Measurements from ENCODE around the gene TBC1D32.
"Not testable (repeated sequence)": the region's sequence is repeated elsewhere in the genome, so short reads cannot be mapped to it uniquely, and the experiment has no call there.

TBC1D32 gene, protein sequence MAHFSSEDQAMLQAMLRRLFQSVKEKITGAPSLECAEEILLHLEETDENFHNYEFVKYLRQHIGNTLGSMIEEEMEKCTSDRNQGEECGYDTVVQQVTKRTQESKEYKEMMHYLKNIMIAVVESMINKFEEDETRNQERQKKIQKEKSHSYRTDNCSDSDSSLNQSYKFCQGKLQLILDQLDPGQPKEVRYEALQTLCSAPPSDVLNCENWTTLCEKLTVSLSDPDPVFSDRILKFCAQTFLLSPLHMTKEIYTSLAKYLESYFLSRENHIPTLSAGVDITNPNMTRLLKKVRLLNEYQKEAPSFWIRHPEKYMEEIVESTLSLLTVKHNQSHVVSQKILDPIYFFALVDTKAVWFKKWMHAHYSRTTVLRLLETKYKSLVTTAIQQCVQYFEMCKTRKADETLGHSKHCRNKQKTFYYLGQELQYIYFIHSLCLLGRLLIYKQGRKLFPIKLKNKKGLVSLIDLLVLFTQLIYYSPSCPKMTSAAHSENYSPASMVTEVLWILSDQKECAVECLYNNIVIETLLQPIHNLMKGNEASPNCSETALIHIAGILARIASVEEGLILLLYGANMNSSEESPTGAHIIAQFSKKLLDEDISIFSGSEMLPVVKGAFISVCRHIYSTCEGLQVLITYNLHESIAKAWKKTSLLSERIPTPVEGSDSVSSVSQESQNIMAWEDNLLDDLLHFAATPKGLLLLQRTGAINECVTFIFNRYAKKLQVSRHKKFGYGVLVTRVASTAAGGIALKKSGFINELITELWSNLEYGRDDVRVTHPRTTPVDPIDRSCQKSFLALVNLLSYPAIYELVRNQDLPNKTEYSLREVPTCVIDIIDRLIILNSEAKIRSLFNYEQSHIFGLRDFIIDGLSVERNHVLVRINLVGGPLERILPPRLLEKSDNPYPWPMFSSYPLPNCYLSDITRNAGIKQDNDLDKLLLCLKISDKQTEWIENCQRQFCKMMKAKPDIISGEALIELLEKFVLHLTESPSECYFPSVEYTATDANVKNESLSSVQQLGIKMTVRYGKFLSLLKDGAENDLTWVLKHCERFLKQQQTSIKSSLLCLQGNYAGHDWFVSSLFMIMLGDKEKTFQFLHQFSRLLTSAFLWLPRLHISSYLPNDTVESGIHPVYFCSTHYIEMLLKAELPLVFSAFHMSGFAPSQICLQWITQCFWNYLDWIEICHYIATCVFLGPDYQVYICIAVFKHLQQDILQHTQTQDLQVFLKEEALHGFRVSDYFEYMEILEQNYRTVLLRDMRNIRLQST

DNA sequence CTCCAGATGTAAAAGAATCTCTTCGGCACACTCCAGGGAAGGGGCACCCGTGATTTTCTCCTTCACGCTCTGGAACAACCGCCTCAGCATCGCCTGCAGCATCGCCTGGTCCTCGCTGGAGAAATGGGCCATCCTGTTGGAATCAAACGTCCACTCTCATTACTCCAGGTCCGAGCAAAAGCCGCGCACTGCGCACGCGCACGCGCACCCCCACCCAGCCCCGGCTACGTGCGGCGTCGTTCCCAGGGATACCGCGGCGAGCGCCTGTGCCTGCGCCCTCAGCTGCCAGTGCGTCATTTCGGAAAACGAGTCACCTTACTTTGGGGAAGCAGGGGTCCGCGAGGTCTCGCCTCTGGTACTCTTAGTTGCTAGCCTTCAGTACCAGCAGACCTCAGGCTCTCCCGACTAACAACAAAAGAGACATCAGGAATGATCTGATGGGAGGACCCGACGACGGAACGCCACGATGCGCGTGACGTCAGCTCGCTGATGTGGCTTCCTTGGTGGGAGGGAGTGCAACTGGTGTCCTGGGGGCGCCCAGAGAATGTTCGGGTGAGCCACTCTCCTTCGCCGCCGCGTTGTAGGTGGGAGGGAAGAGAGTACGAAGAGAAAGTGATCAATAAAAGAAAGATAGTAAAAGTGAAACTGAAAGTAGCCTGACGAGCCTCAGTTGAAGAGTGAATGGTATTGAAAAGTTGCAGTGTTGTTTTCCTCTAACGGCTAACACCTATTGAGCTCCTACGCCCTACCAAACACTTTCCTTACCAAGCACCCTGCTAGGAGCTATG, at the start of gene TBC1D32:
TSS of gene TBC1D32 (minus strand) at position 182 of the 788 bp plus-strand sequence. CDS start at position 132, 50 bp downstream.
- TF ChIP-seq, protein P1, sequence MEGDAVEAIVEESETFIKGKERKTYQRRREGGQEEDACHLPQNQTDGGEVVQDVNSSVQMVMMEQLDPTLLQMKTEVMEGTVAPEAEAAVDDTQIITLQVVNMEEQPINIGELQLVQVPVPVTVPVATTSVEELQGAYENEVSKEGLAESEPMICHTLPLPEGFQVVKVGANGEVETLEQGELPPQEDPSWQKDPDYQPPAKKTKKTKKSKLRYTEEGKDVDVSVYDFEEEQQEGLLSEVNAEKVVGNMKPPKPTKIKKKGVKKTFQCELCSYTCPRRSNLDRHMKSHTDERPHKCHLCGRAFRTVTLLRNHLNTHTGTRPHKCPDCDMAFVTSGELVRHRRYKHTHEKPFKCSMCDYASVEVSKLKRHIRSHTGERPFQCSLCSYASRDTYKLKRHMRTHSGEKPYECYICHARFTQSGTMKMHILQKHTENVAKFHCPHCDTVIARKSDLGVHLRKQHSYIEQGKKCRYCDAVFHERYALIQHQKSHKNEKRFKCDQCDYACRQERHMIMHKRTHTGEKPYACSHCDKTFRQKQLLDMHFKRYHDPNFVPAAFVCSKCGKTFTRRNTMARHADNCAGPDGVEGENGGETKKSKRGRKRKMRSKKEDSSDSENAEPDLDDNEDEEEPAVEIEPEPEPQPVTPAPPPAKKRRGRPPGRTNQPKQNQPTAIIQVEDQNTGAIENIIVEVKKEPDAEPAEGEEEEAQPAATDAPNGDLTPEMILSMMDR (IDR thresholded peaks at IDR 0.05; ENCODE audit: low read depth, low read length) = no peak
- DNase-seq (ENCODE audit: extremely low read depth, low read depth) = peak; percentile 84

DNA sequence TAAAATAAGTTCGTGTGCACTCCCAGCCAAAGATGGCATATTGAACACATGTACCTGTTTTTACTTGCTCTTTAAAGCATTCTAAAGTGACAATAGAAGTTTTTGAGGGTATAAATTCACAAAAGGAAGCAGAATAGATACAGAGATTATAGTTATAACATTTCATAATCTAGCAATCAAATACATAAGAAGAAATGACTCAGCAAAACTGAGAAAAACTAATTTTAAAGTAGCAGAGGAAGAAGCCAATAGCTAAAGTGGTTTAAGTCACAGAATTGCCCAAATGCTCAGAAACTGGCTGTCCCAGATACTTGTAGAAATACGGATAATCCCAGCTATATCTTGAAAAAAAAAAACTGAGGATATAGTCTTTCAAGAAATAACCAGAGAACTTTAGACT, 49.2 kb upstream of the TBC1D32 start:
- TF ChIP-seq, protein P1 (IDR thresholded peaks at IDR 0.05; ENCODE audit: low read depth, low read length) = no peak

DNA sequence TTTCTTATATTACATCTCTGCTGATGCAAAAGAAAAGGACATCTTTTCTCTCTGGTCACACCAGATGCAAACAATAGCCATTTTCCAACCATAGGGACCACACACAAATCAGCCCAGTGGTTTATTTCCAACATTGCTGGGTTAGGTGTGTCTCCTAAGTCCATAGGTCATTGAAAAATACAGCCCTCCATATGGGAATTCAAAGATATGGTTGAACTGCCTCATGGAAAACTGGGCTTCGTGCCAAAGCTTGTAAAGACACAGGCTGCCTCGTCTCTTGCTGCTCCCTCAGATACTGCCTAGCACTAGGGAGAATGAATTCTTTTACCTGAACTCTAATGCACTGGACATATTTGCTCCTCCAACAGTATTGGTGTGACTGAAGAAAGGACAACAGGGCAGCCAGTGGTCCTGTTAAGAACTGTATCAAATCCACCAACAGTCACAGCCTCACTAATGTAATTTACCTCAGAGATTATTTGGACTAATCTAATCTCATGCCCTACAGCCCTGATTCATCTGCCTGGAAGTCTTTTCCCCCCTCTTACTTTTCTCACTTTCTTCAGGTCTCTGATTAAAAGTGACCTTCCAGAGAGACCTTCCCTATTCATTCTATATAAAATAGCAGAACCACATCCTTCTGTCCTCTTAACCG, 48.3 kb upstream of the TBC1D32 start:
- DNase-seq (ENCODE audit: extremely low read depth, low read depth) = no peak
- TF ChIP-seq, protein P1 (IDR thresholded peaks at IDR 0.05; ENCODE audit: low read depth, low read length) = no peak

More for the DNA sequence above, 49.2 kb upstream of the TBC1D32 start:
- no peak for DNase-seq (ENCODE audit: extremely low read depth, low read depth)

DNA sequence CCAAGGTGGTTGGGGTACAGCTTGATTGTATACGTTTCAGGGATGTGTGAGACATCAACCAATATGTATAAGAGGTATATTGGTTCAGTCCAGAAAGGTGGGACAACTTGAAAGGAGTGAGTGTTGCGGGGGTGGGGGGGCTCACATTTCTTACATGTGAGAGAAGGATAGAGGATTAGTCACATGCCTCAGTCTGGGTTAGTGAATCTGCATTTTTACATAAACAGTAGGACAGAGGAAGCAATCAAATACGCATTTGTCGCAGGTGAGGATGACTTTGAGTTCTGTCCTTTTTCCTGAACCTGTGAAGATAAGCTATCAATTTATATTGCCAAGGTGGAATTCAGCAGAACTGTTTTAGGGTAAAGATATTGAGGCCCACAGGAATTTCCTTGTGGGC, 42.1 kb upstream of the TBC1D32 start:
- TF ChIP-seq, protein P1 (IDR thresholded peaks at IDR 0.05; ENCODE audit: low read depth, low read length) = no peak
- DNase-seq (ENCODE audit: extremely low read depth, low read depth) = no peak

DNA sequence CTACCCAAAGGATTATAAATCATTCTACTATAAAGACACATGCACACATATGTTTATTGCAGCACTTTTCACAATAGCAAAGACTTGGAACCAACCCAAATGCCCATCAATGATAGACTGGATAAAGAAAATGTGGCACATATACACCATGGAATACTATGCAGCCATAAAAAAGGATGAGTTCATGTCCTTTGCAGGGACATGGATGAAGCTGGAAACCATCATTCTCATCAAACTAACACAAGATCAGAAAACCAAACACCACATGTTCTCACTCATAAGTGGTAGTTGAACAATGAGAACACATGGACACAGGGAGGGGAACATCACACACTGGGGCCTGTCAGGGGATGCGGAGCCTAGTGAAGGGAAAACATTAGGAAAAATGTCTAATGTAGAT, 39.9 kb upstream of the TBC1D32 start:
- DNase-seq (ENCODE audit: extremely low read depth, low read depth) = not testable (repeated sequence)

DNA sequence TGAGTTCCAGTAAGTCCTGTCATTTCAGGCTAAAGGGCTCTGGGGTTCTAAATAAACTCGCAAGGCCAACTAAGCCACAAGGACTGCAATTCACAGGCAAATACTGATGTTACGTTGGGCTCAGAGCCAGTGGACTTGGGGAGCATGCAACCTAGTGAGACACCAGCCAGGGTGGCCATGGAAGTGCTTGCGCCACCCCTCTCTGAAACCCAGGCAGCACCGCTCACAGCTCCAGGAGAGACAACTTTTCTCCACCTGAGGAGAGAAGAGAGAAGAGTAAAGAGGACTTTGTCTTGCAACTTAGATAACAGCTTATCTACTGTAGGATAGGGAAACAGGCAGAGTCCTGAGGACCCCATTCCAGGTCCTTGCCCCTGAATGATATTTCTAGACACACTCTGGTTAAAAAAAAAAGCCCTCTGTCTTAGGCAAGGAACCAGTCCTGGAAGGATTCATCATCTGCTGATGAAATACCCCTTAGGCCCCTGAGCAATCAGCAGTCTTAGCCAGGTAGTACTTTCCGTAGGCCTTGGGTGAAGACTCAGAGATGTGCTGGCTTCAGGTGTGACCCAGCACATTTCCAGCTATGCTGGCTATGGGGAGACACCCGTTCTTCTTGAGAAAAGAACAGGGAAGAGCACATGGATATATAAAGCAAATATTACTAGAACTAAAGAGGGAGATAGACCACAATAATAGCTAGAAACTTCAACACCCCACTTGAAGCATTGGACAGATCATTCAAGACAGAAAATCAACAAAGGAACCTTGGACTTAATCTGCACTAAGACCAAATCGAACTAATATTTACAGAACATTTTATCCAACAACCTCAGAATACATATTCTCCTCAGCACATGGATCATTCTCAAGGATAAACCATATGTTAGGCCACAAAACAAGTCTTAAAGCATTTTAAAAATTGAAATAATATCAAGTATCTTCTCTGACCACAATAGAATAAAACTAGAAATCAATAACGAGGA, 31.5 kb upstream of the TBC1D32 start:
- no peak for DNase-seq (ENCODE audit: extremely low read depth, low read depth)
- TF ChIP-seq, protein P1 (IDR thresholded peaks at IDR 0.05; ENCODE audit: low read depth, low read length) = no peak
